Measurements from ENCODE around the gene PRR14L.
"Not testable (repeated sequence)": the region's sequence is repeated elsewhere in the genome, so short reads cannot be mapped to it uniquely, and the experiment has no call there.

Gene PRR14L

DNA sequence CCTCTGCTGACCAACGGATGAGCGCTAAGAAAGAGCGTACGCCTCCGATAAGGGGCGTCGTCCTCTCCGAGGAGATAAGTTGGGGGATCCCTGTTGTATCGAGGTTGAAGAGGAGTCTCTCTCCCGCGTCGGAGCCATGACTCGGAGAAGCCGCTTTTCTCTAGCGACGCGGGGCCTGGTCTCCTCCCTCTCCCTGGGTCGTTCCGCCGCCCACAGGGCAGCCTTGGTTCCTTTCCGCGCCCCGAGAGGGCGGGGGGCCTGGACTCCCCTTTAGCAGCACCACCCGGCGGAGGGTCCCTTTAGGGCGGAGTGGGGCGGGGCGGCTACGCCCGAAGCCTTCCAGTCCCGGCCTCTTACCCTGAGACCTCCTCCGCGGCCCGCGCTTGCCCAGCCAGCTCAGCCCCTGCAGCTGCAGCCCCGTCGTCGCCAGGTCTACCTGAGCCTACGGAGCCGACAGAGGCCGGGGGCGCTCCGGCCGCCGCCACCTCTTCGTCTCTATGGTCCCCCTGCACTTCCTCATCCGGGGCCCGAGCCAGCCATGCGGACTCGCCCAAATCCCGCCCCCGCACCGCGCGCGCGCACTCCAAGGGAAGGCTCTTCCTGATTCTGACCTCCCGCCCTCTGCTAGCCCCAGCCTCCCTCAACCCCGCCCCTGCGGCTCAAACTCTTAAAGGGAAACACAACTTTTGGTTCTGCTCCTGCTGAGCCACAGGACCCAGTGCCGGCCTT, at the start of gene PRR14L:
PRR14L (minus strand) TSS at position 497 of the 729 bp plus-strand sequence. CDS start 11,272 bp downstream, outside the sequence.
- peak; percentile 97 for DNase-seq

DNA sequence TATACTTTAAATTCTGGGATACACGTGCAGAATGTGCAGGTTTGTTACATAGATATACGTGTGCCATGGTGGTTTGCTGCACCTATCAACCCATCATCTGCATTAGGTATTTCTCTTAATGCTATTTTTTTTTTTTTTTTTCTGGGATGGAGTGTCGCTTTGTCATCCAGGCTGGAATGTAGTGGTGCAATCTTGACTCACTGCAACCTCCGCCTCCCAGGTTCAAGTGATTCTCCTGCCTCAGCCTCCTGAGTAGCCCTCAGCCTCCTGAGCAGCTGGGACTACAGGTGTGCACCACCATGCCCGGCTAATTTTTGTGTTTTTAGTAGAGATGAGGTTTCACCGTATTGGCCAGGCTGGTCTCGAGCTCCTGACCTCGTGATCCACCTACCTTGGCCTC, 49.4 kb upstream of the PRR14L start:
- not testable (repeated sequence) for DNase-seq

- DNase-seq = peak in 1 of 2 donors; percentile 0
Observed at GRCh38 chr22:31790240-31790639, 40.3 kb upstream of the PRR14L start.

GRCh38 chr22:31789803-31790202, 39.9 kb upstream of the PRR14L start:
- DNase-seq = no peak

DNA sequence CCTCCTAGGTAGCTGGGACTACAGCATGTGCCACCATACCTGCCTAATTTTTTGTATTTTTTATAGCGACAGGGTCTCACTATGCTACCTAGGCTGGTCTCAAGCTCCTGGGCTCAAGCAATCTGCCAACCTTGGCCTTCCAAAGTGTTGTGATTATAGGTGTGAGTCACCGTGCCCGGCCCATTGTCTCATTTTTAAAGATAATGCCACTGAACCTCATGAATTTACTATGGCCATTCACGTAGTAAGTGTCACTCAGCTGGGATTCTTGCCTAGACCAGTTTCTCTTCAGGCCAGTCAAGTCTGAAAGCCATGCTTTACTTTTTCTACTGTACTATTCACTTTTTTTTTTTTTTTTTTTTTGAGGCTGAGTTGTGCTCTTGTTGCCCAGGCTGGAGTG, 26.3 kb upstream of the PRR14L start:
- DNase-seq = no peak

DNA sequence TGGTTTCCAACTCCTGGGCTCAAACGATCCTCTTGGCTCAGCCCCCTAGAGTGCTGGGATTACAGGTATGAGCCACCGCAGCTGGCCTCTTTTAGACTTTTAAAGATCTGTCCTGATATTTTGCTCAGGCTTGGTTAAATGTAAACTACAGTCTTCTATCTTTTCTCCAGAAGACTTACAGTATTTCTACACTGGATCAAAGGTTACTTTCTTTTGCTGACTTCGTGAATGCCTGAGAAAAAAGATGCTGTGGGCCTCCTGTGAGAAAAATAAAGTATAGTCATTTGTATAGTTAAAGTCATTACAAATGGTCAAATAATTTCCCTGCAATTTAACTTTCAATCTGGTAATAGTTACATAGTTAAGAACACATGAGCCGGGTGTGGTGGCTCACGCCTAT, 23.5 kb upstream of the PRR14L start:
- DNase-seq = no peak

DNA sequence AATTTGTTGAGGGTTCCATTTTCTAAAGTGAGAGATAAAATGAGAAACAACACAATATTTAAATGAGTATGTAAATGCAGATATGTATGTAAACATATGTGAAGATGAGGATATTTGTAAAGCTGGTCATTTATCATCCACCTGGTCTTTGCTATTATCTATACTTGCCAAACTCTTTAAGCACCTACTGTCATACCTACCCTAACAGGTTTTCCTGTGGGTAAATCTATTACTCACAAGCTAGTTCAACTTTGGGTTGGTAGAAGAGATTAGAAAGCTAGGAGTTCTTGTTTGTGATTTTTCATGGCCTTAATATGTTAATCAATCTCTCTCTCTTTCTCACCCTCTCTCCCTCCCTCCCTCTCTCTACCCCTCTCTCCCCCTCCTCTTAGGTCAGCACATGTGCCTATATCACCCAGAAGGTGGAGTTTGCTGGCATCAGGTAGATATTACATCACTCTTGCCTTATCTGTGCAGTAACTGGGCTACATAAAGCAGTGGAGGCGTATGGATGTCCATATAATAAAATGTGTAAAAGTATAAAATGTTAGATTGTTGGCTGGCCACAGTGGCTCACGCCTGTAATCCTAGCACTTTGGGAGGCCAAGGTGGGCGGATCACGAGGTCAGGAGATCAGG, 18.6 kb upstream of the PRR14L start:
- DNase-seq = no peak

- DNase-seq = no peak
Observed at GRCh38 chr22:31764785-31765184, 14.9 kb upstream of the PRR14L start.

- DNase-seq = not testable (repeated sequence)
Observed at GRCh38 chr22:31758860-31759259, 8.9 kb upstream of the PRR14L start.

DNA sequence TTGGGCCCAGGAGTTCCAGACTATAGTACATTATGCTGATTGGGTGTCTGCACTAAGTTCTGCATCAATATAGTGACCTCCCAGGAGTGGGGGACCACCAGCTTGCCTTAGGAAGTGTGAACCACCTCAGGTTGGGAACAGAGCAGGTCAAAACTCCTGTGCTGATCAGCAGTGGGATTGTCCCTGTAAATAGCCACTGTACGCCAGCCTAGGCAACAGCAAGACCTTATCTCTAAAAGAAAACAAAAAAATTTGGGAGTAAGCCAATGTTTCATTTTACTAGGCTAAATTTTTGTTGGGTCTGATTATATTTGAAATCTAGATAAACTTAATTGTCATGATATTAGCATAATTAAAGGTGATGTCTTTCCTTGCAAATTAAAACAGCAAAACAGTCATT, 7.3 kb upstream of the PRR14L start:
- no peak for DNase-seq

DNA sequence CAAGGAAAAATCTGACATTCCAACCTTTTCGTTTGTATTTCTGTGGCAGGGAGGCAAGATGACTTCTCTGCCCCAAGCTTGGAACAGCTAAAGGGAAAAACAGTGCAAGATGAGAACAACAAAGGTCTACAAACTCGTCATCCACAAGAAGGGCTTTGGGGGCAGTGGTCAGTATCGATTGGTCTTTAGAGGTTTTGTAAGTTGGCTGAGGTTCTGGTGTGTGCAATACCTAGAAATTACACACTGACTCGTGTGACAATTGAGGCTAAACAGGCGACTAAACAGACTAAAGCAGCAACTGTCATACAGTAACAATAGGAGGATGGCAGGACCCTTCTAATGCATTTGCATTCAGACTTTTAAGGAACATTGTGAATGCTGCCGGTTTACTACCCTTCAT, 4.9 kb upstream of the PRR14L start:
- DNase-seq = no peak

GRCh38 chr22:31753634-31754501, 3.9 kb upstream of the PRR14L start, which contains the start of gene DEPDC5:
Gene DEPDC5 (plus strand): TSS chr22:31754019. CDS start chr22:31754922, 903 bp downstream.
- DNase-seq = peak; percentile 89 to 91

GRCh38 chr22:31753005-31753633, 3.2 kb upstream of the PRR14L start:
- DNase-seq = peak; percentile 25 to 54

DNA sequence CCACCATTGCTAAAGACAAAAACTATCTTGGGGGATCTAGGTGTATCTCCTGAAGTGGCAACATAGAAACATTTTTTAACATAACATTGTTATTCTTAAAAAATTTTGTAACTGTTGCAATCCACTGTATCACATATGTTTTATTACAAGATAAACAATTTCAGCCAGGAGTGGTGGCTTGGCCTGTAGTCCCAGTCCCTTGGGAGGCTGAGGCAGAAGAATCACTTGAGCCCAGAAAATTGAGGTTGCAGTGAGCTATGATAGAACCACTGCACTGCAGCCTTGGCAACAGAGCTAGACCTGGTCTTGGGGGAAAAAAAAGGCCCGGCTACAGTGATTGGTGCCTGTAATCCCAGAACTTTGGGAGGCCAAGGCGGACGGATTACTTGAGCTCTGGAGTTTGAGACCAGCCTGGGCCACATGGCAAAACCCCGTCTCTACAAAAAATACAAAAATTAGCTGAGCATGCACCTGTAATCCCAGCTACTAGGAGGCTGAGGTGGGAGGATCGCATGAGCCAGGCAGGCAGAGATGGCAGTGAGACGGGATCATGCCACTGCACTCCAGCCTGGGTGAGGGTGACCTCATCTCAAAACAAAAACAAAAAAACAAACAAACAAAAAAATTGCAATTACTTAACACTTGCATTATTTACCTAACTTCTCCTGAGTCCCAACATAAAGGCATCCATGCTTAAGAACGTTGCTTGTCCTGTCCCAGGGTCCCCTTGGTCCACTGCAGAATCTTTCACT, 2.3 kb upstream of the PRR14L start:
- DNase-seq = no peak

GRCh38 chr22:31750365-31751284, 693 bp upstream of the PRR14L start:
- no peak for DNase-seq

DNA sequence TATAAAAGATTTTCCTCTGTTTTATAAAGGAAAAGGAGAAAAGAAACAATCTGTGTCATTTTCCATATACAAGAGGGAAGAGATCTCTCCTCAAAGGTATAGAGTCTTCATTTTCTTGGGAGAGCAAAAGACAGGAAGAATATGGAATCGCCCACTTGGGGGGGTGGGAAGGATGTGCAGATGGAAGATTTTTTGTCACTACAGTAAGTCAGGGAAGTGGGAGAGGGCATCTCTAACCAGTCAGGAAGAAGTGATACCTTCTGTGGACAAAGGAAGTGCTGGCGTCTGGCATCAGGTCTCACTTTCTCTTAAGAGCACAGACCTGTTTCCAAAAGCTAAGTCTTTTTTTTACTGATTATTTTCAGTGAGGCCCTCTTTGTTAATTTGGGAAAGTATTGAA, 1.4 kb downstream of the PRR14L start:
- no peak for DNase-seq

DNA sequence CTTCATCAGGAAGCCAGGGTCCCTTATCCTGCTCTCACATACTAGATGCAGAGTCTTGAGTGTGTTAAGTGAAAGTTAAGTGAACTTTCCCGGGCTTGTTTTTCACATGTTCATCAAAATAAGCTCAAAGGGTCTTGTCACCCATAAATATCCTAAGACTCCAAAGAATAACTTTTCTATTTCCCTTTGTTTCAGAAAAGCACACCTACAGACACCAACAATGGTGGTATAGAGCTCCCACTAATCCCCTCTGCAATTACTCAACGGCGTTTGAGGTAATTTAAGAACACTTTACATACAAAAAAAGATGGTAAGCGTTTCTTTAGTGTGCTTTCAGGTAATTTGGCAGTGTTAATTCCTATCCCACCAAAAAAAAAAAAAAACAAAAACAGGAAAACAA, 2.5 kb downstream of the PRR14L start:
- no peak for DNase-seq

DNA sequence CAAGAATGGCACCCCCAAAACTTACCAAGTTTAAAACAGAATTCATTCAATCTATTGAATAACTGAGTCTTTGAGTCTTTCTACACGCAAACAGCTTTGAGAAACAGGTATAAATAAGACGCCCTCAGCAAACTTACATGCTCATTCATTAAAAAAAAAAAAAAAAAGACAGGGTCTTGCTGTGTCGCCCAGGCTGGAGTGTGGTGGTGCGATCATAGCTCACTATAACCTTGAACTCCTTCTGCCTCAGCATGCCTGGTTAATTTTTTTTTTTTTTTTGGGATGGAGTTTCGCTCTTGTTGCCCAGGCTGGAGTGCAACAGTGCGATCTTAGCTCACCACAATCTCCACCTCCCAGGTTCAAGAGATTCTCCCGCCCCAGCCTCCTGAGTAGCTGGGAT, 6.1 kb downstream of the PRR14L start:
- no peak for DNase-seq

DNA sequence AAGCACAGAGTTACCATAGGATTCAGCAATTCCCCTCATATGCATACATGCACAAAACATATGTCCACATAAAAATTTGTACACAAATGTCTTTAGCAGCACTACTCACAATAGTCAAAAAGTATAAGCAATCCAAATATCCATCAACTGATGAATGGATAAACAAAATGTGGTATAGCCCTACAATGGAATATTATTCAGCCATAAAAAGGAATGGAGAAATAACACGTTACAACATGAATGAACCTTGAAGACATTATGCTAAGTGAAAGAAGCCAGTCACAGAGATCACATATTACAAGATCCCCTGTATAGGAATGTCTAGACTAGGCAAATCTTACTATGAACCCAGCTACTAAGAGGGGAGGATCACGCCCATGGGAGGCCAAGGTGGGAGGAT, 7.2 kb downstream of the PRR14L start:
- no peak for DNase-seq

DNA sequence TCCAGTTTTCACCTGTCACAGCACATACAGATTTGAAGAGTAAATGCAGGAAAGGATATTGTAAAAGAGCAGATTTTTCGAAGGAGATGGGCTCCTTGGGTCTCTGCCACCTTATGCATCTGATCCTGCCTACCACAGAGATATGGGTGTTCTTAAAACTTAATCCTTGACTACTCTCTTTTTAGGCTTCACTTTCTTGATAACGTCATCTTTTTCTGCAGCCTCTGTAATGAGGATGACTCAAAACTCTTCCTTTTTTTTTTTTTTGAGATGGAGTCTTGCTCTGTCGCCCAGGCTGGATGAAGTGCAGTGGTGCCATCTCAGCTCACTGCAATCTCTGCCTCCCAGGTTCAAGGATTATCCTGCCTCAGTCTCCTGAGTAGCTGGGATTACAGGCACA, 7.8 kb downstream of the PRR14L start:
- DNase-seq = no peak

GRCh38 chr22:31740314-31740713, 9.6 kb downstream of the PRR14L start:
- not testable (repeated sequence) for DNase-seq
